Sigmoid colon (tissue), 4 donors: Measurements from ENCODE around the gene OR5K1.

Source experiments
- CTCF ChIP-seq, 4 experiments: fragments of 450-650 bp in 3 of 4; fragments of 200-600 bp in 1 of 4; IDR thresholded peaks; one replicate each; pipeline ENCODE4 v1.5.1; 2016 to 2019; ENCODE audit warnings: antibody characterized with exemption in 4 of 4, mild to moderate bottlenecking in 3 of 4, moderate library complexity in 2 of 4
- POLR2A ChIP-seq, 2 donors: fragments of 450-650 bp; IDR thresholded peaks; one replicate each; pipeline ENCODE4 v1.6.1; 2016; ENCODE audit warnings: antibody characterized with exemption in 2 of 2, mild to moderate bottlenecking in 2 of 2, moderate library complexity in 2 of 2
- POLR2AphosphoS5 ChIP-seq, 4 donors: sonication (generic); formaldehyde crosslinking; IDR thresholded peaks; one replicate each; pipeline ENCODE4 v1.6.1; 2017; ENCODE audit warnings: antibody characterized with exemption in 4 of 4

- TF ChIP-seq POLR2A (IDR thresholded peaks at IDR 0.05) = no peak
- no peak for TF ChIP-seq CTCF (IDR thresholded peaks at IDR 0.05)
- TF ChIP-seq POLR2AphosphoS5 (IDR thresholded peaks at IDR 0.05) = no peak
Measured at GRCh38 chr3:98501270-98501669, 38.3 kb downstream of the OR5K1 start.
